ENCODE measurements around the gene DYNC1H1. TPM values are rescaled to one million over a fixed set of nuclear protein-coding genes. Genes with fewer than 3 reads are reported as not detected.

Gene DYNC1H1
- total RNA-seq, 8 experiments from 2014 or later = 424 to 616 (median 552) TPM

- peak in 1 of 8 experiments; percentile 21 for ATAC-seq (replicated peaks in 6 of 8)
- no peak overlapping the region for H3K4me3 ChIP-seq
- WGBS, 10 experiments = 80 to 100% (median 95%) methylated on average over 1 to 12 of the region's 19 CpGs; no CpG with 5 or more reads in 2 of the 10 experiments
- H3K4me1 ChIP-seq (replicated peaks in 1 of 2) = no peaks in the 10 kb centered on the region
- H3K27ac ChIP-seq = no peak overlapping the region
- in situ Hi-C loops (cut with MboI; ENCODE audit: low pct_unique_long_range_greater_than_20kb in 2 of 9, low sequenced_read_pairs in 9 of 9, unreplicated experiment in 9 of 9) = no loop called here
These were observed 51.4 kb downstream of the DYNC1H1 start for GRCh38 chr14:102015771-102016170.

- H3K27ac ChIP-seq = no peak overlapping the region
- no peak for ATAC-seq (replicated peaks in 6 of 8)
- 80 to 100% (median 96%) methylated on average over 1 to 19 of the region's 21 CpGs; no CpG with 5 or more reads in 1 of the 10 experiments for WGBS, 10 experiments
- H3K4me1 ChIP-seq (replicated peaks in 1 of 2) = no peaks in the 10 kb centered on the region
- in situ Hi-C loops (cut with MboI; ENCODE audit: low pct_unique_long_range_greater_than_20kb in 2 of 9, low sequenced_read_pairs in 9 of 9, unreplicated experiment in 9 of 9) = no loop called here
- no peak overlapping the region for H3K4me3 ChIP-seq
These were observed 52.2 kb downstream of the DYNC1H1 start for GRCh38 chr14:102016420-102017090.

GRCh38 chr14:102018251-102018650, 53.9 kb downstream of the DYNC1H1 start:
- no peaks in the 10 kb centered on the region for H3K4me1 ChIP-seq (replicated peaks in 1 of 2)
- H3K27ac ChIP-seq = no peak overlapping the region
- H3K4me3 ChIP-seq = no peak overlapping the region
- WGBS, 10 experiments = 89 to 100% (median 100%) methylated on average over 2 to 10 of the region's 19 CpGs; no CpG with 5 or more reads in 5 of the 10 experiments
- in situ Hi-C loops (cut with MboI; ENCODE audit: low pct_unique_long_range_greater_than_20kb in 2 of 9, low sequenced_read_pairs in 9 of 9, unreplicated experiment in 9 of 9) = no loop called here
- peak in 4 of 8 experiments; percentile 13 to 28 (median 22) for ATAC-seq (replicated peaks in 6 of 8)

GRCh38 chr14:102019006-102019540, 54.7 kb downstream of the DYNC1H1 start:
- 60 to 93% (median 90%) methylated on average over 2 to 9 of the region's 9 CpGs for WGBS, 10 experiments
- Histone ChIP-seq H3K4me1 (replicated peaks in 1 of 2) (no peaks in the 10 kb centered on the region), H3K27ac (no peak overlapping the region), H3K4me3 (no peak overlapping the region)
- no peak for ATAC-seq (replicated peaks in 6 of 8)
- in situ Hi-C loops (cut with MboI; ENCODE audit: low pct_unique_long_range_greater_than_20kb in 2 of 9, low sequenced_read_pairs in 9 of 9, unreplicated experiment in 9 of 9) = no loop called here

GRCh38 chr14:102020058-102020971, 55.9 kb downstream of the DYNC1H1 start:
- H3K27ac ChIP-seq = no peak overlapping the region
- 48 to 100% (median 95%) methylated on average over 1 to 8 of the region's 13 CpGs; no CpG with 5 or more reads in 1 of the 10 experiments for WGBS, 10 experiments
- H3K4me3 ChIP-seq = no peak overlapping the region
- no peak for ATAC-seq (replicated peaks in 6 of 8)
- in situ Hi-C loops (cut with MboI; ENCODE audit: low pct_unique_long_range_greater_than_20kb in 2 of 9, low sequenced_read_pairs in 9 of 9, unreplicated experiment in 9 of 9) = no loop called here
- no peaks in the 10 kb centered on the region for H3K4me1 ChIP-seq (replicated peaks in 1 of 2)

GRCh38 chr14:102026934-102027333, 62.6 kb downstream of the DYNC1H1 start:
- no peak for ATAC-seq (replicated peaks in 6 of 8)
- no peak overlapping the region for H3K4me3 ChIP-seq
- H3K27ac ChIP-seq = no peak overlapping the region
- WGBS, 10 experiments = 78 to 100% (median 93%) methylated on average over 1 to 7 of the region's 9 CpGs; no CpG with 5 or more reads in 3 of the 10 experiments
- no peaks in the 10 kb centered on the region for H3K4me1 ChIP-seq (replicated peaks in 1 of 2)
- in situ Hi-C loops (cut with MboI; ENCODE audit: low pct_unique_long_range_greater_than_20kb in 2 of 9, low sequenced_read_pairs in 9 of 9, unreplicated experiment in 9 of 9) = no loop called here

GRCh38 chr14:102027951-102028350, 63.6 kb downstream of the DYNC1H1 start:
- ATAC-seq (replicated peaks in 6 of 8) = no peak

GRCh38 chr14:102028733-102029132, 64.4 kb downstream of the DYNC1H1 start:
- Histone ChIP-seq H3K4me3 (no peak overlapping the region), H3K27ac (no peak overlapping the region), H3K4me1 (replicated peaks in 1 of 2) (no peaks in the 10 kb centered on the region)
- 0 to 100% (median 83%) methylated on average over 1 to 2 of the region's 3 CpGs; no CpG with 5 or more reads in 4 of the 10 experiments for WGBS, 10 experiments
- ATAC-seq (replicated peaks in 6 of 8) = peak in 3 of 8 experiments; percentile 91 to 97 (median 92)
- in situ Hi-C loops (cut with MboI; ENCODE audit: low pct_unique_long_range_greater_than_20kb in 2 of 9, low sequenced_read_pairs in 9 of 9, unreplicated experiment in 9 of 9) = no loop called here

More at GRCh38 chr14:102027951-102028350, 63.6 kb downstream of the DYNC1H1 start:
- Histone ChIP-seq H3K4me3 (no peak overlapping the region), H3K4me1 (replicated peaks in 1 of 2) (no peaks in the 10 kb centered on the region), H3K27ac (no peak overlapping the region)
- in situ Hi-C loops (cut with MboI; ENCODE audit: low pct_unique_long_range_greater_than_20kb in 2 of 9, low sequenced_read_pairs in 9 of 9, unreplicated experiment in 9 of 9) = no loop called here
- 87 to 100% (median 96%) methylated on average over 4 to 5 of the region's 6 CpGs; no CpG with 5 or more reads in 7 of the 10 experiments for WGBS, 10 experiments

GRCh38 chr14:102029956-102030355, 65.6 kb downstream of the DYNC1H1 start:
- no peak for ATAC-seq (replicated peaks in 6 of 8)
- H3K4me1 ChIP-seq (replicated peaks in 1 of 2) = no peaks in the 10 kb centered on the region
- H3K27ac ChIP-seq = no peak overlapping the region
- no peak overlapping the region for H3K4me3 ChIP-seq
- in situ Hi-C loops (cut with MboI; ENCODE audit: low pct_unique_long_range_greater_than_20kb in 2 of 9, low sequenced_read_pairs in 9 of 9, unreplicated experiment in 9 of 9) = no loop called here
- 69 to 100% (median 87%) methylated on average over 1 to 2 of the region's 2 CpGs; no CpG with 5 or more reads in 2 of the 10 experiments for WGBS, 10 experiments

GRCh38 chr14:102033241-102033640, 68.9 kb downstream of the DYNC1H1 start:
- 94 to 100% (median 98%) methylated on average over 1 to 13 of the region's 13 CpGs; no CpG with 5 or more reads in 2 of the 10 experiments for WGBS, 10 experiments
- ATAC-seq (replicated peaks in 6 of 8) = no peak
- H3K27ac ChIP-seq = no peak overlapping the region
- no peak overlapping the region for H3K4me3 ChIP-seq
- H3K4me1 ChIP-seq (replicated peaks in 1 of 2) = no peaks in the 10 kb centered on the region
- in situ Hi-C loops (cut with MboI; ENCODE audit: low pct_unique_long_range_greater_than_20kb in 2 of 9, low sequenced_read_pairs in 9 of 9, unreplicated experiment in 9 of 9) = no loop called here

GRCh38 chr14:102034301-102034700, 69.9 kb downstream of the DYNC1H1 start:
- H3K4me3 ChIP-seq = no peak overlapping the region
- in situ Hi-C loops (cut with MboI; ENCODE audit: low pct_unique_long_range_greater_than_20kb in 2 of 9, low sequenced_read_pairs in 9 of 9, unreplicated experiment in 9 of 9) = no loop called here
- no peak for ATAC-seq (replicated peaks in 6 of 8)
- no peak overlapping the region for H3K27ac ChIP-seq
- WGBS, 10 experiments = 68 to 100% (median 96%) methylated on average over 3 to 11 of the region's 11 CpGs; no CpG with 5 or more reads in 2 of the 10 experiments
- no peaks in the 10 kb centered on the region for H3K4me1 ChIP-seq (replicated peaks in 1 of 2)

- whole genome bisulfite sequencing, 10 experiments = 86 to 100% (median 93%) methylated on average over 2 to 9 of the region's 9 CpGs; no CpG with 5 or more reads in 1 of the 10 experiments
- ATAC-seq (replicated peaks in 6 of 8) = no peak
- in situ Hi-C loops (cut with MboI; ENCODE audit: low pct_unique_long_range_greater_than_20kb in 2 of 9, low sequenced_read_pairs in 9 of 9, unreplicated experiment in 9 of 9) = no loop called here
- no peaks in the 10 kb centered on the region for H3K4me1 ChIP-seq (replicated peaks in 1 of 2)
- no peak overlapping the region for H3K27ac ChIP-seq
- H3K4me3 ChIP-seq = no peak overlapping the region
These were observed 71.5 kb downstream of the DYNC1H1 start for GRCh38 chr14:102035914-102036313.

GRCh38 chr14:102037686-102038085, 73.3 kb downstream of the DYNC1H1 start:
- peak in 3 of 8 experiments; percentile 42 to 68 (median 62) for ATAC-seq (replicated peaks in 6 of 8)
- no peak overlapping the region for H3K27ac ChIP-seq
- in situ Hi-C loops (cut with MboI; ENCODE audit: low pct_unique_long_range_greater_than_20kb in 2 of 9, low sequenced_read_pairs in 9 of 9, unreplicated experiment in 9 of 9) = no loop called here
- no peak overlapping the region for H3K4me3 ChIP-seq
- WGBS, 10 experiments = 0 to 86% (median 40%) methylated on average over 1 of the region's 1 CpG; no CpG with 5 or more reads in 4 of the 10 experiments
- H3K4me1 ChIP-seq (replicated peaks in 1 of 2) = no peaks in the 10 kb centered on the region

Data from motor neuron (in vitro differentiated cells).